Parathyroid adenoma (tissue), 2 donors: Measurements from ENCODE around the gene FXYD1.

Source experiments
- H2AFZ ChIP-seq: fragments of 300-600 bp; sonication (generic); one replicate; pipeline ENCODE4 v1.7.0; 2017; ENCODE audit warnings: antibody characterized with exemption, mild to moderate bottlenecking
- H3K27ac ChIP-seq: fragments of 300-600 bp; sonication (generic); one replicate; pipeline ENCODE4 v1.7.0; 2017
- H3K27me3 ChIP-seq: fragments of 300-600 bp; sonication (generic); one replicate; pipeline ENCODE4 v1.7.0; 2017; ENCODE audit warnings: low read length; ENCODE audit not compliant: control insufficient read depth, insufficient read depth
- H3K36me3 ChIP-seq: fragments of 300-600 bp; sonication (generic); one replicate; pipeline ENCODE4 v1.7.0; 2017; ENCODE audit warnings: low read length; ENCODE audit not compliant: control insufficient read depth, insufficient read depth
- H3K4me1 ChIP-seq: fragments of 300-600 bp; sonication (generic); one replicate; pipeline ENCODE4 v1.7.0; 2017; ENCODE audit warnings: control low read depth
- H3K4me2 ChIP-seq: fragments of 300-600 bp; sonication (generic); one replicate; pipeline ENCODE4 v1.7.0; 2017; ENCODE audit warnings: low read length
- H3K4me3 ChIP-seq: fragments of 300-600 bp; sonication (generic); one replicate; pipeline ENCODE4 v1.7.0; 2017; ENCODE audit warnings: low read depth, low read length
- H3K79me2 ChIP-seq: fragments of 300-600 bp; sonication (generic); one replicate; pipeline ENCODE4 v1.7.0; 2017; ENCODE audit warnings: control low read depth
- H3K9ac ChIP-seq: fragments of 300-600 bp; sonication (generic); one replicate; pipeline ENCODE4 v1.7.0; 2017; ENCODE audit warnings: mild to moderate bottlenecking
- H3K9me3 ChIP-seq: fragments of 300-600 bp; sonication (generic); one replicate; pipeline ENCODE4 v1.7.0; 2017; ENCODE audit warnings: low read length; ENCODE audit not compliant: control insufficient read depth
- TF ChIP-seq, protein P1 (sequence below): fragments of 300-600 bp; sonication (generic); IDR thresholded peaks from one replicate; pipeline ENCODE4 v1.7.0; 2017; ENCODE audit warnings: antibody characterized with exemption, mild to moderate bottlenecking
- donor health status: primary hyperparathyroidism.

The FXYD1 gene

GRCh38 chr19:35120492-35120891 lies 18.1 kb upstream of the FXYD1 start:
- H3K4me3 ChIP-seq, result no peak overlapping the region
- H3K4me2 ChIP-seq, result no peak overlapping the region
- no peaks in the 10 kb centered on the region for H3K79me2 ChIP-seq
- H3K36me3 ChIP-seq, result no peaks in the 10 kb centered on the region
- H3K27me3 ChIP-seq, result no peaks in the 10 kb centered on the region
- H3K9ac ChIP-seq, result no peak overlapping the region
- no peaks in the 10 kb centered on the region for H3K9me3 ChIP-seq
- no peak overlapping the region for H3K27ac ChIP-seq
- H2AFZ ChIP-seq, result no peak overlapping the region
- TF ChIP-seq, protein P1, sequence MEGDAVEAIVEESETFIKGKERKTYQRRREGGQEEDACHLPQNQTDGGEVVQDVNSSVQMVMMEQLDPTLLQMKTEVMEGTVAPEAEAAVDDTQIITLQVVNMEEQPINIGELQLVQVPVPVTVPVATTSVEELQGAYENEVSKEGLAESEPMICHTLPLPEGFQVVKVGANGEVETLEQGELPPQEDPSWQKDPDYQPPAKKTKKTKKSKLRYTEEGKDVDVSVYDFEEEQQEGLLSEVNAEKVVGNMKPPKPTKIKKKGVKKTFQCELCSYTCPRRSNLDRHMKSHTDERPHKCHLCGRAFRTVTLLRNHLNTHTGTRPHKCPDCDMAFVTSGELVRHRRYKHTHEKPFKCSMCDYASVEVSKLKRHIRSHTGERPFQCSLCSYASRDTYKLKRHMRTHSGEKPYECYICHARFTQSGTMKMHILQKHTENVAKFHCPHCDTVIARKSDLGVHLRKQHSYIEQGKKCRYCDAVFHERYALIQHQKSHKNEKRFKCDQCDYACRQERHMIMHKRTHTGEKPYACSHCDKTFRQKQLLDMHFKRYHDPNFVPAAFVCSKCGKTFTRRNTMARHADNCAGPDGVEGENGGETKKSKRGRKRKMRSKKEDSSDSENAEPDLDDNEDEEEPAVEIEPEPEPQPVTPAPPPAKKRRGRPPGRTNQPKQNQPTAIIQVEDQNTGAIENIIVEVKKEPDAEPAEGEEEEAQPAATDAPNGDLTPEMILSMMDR, result no peak
- H3K4me1 ChIP-seq, result peaks cover 10% of the 10 kb centered on the region

- no peak overlapping the region for H3K4me2 ChIP-seq
- no peaks in the 10 kb centered on the region for H3K79me2 ChIP-seq
- no peak overlapping the region for H3K4me3 ChIP-seq
- no peaks in the 10 kb centered on the region for H3K27me3 ChIP-seq
- H3K4me1 ChIP-seq, result peaks cover 10% of the 10 kb centered on the region
- H3K9me3 ChIP-seq, result no peaks in the 10 kb centered on the region
- no peaks in the 10 kb centered on the region for H3K36me3 ChIP-seq
- TF ChIP-seq, protein P1, result no peak
- no peak overlapping the region for H3K27ac ChIP-seq
- no peak overlapping the region for H2AFZ ChIP-seq
- H3K9ac ChIP-seq, result no peak overlapping the region
These were observed 17.7 kb upstream of the FXYD1 start for GRCh38 chr19:35120898-35121297.

DNA sequence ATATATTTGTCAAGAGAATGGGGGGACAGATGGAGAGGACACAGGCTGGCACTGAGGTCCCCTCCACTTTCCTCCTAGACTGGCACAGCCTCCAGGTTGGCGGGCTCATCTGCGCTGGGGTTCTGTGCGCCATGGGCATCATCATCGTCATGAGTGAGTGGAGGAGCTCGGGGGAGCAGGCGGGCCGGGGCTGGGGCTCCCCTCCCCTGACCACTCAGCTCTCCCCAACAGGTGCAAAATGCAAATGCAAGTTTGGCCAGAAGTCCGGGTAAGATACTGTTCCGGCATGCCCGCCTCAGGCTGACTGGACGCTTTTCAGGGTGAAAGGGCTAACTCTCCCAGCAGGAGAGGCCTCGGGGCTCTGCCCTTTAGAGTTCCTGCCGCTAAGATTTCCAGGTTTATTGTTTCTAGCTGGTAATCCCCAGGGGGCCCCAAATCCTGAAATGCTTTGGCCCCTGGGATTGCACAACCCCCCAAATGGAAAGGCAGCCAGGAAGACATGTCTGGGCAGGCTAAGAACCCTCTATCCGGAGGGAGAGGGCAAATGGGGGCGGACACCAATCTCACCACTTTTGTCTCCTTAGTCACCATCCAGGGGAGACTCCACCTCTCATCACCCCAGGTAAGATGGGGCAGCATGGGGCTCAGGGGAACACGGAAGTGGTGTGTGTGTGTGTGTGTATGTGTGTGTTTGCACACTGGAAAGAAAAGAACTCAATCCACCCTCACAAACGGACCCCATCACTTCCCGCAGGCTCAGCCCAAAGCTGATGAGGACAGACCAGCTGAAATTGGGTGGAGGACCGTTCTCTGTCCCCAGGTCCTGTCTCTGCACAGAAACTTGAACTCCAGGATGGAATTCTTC lies 15.7 kb upstream of the FXYD1 start:
- Histone ChIP-seq H2AFZ (no peak overlapping the region), H3K27ac (peak overlapping the region; percentile 29), H3K9me3 (no peaks in the 10 kb centered on the region), H3K4me3 (no peak overlapping the region), H3K9ac (no peak overlapping the region), H3K27me3 (no peaks in the 10 kb centered on the region), H3K36me3 (no peaks in the 10 kb centered on the region), H3K79me2 (no peaks in the 10 kb centered on the region), H3K4me1 (peaks cover 10% of the 10 kb centered on the region), H3K4me2 (no peak overlapping the region)
- TF ChIP-seq, protein P1, result no peak

DNA sequence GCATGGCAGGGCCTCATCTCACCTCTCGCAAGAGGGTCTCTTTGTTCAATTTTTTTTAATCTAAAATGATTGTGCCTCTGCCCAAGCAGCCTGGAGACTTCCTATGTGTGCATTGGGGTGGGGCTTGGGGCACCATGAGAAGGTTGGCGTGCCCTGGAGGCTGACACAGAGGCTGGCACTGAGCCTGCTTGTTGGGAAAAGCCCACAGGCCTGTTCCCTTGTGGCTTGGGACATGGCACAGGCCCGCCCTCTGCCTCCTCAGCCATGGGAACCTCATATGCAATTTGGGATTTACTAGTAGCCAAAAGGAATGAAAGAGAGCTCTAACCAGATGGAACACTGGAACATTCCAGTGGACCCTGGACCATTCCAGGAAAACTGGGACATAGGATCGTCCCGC lies 15.1 kb upstream of the FXYD1 start:
- Histone ChIP-seq H3K79me2 (no peaks in the 10 kb centered on the region), H3K4me3 (no peak overlapping the region), H2AFZ (peak overlapping the region; percentile 100), H3K36me3 (no peaks in the 10 kb centered on the region), H3K9me3 (no peaks in the 10 kb centered on the region), H3K9ac (no peak overlapping the region), H3K4me2 (no peak overlapping the region), H3K27ac (peak overlapping the region; percentile 29), H3K4me1 (peaks cover 10% of the 10 kb centered on the region), H3K27me3 (no peaks in the 10 kb centered on the region)
- TF ChIP-seq, protein P1, result no peak
